Measurements from ENCODE around the gene C20orf204. TPM values are rescaled to one million over a fixed set of nuclear protein-coding genes. Genes with fewer than 3 reads are reported as not detected.
"Not testable (repeated sequence)": the region's sequence is repeated elsewhere in the genome, so short reads cannot be mapped to it uniquely, and the experiment has no call there.

Gene C20orf204
- 0.30 TPM for total RNA-seq
- long read RNA-seq: 0 reads

GRCh38 chr20:64035933-64036345 is at the start of gene C20orf204:
Gene C20orf204, plus strand, starts transcription at chr20:64036182. Its CDS starts 142 bp downstream, at chr20:64036324.
- ATAC-seq: no peak
- intact Hi-C loops (cut with DNase I): no loop called here
- peak; percentile 46 for DNase-seq (ENCODE audit: missing footprints)

GRCh38 chr20:64000906-64001305 is 35.1 kb upstream of the C20orf204 start:
- DNase-seq (ENCODE audit: missing footprints): no peak
- ATAC-seq: no peak
- intact Hi-C loops (cut with DNase I): no loop called here

GRCh38 chr20:64001607-64002011 is 34.4 kb upstream of the C20orf204 start:
- DNase-seq (ENCODE audit: missing footprints): no peak
- ATAC-seq: no peak
- intact Hi-C loops (cut with DNase I): no loop called here

DNA sequence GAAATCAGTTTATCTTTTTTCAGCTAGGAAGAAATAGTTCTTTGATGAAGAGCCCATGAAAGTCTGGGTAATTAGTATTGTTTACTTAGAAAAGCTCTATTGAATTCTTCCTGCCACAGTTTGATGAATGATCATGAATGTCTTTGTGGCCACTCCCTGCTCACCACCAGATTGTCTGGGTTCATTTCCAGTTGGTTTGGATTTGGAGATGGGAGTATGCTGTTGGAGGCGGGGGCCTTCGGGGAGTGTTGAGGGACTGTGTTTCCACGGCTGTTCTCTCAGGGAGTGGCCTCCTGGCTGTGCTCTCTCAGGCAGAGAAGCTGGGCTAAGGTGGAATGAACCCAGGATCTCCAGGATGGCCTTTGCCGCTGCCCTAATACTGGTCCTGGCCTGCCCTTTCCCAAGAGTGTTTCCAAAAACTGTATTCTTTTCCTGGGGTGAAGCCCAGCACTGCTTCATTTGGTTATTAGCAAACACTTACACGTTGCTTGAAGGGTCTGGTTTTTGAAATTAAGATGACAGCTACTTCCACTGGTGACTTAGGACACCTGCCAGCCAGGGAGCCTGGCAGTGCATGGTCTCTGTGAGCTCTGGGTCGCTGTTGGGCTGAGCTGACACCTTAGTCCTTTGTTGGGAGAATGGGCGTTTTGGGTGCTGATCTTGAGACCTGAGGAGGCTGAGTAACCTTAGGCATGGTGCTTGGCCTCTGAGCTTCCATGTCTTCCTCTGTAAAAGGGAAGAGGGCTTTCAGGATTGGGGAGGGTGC is 31.8 kb upstream of the C20orf204 start:
- intact Hi-C loops (cut with DNase I): no loop called here
- DNase-seq (ENCODE audit: missing footprints) (no peak), ATAC-seq (no peak)

DNA sequence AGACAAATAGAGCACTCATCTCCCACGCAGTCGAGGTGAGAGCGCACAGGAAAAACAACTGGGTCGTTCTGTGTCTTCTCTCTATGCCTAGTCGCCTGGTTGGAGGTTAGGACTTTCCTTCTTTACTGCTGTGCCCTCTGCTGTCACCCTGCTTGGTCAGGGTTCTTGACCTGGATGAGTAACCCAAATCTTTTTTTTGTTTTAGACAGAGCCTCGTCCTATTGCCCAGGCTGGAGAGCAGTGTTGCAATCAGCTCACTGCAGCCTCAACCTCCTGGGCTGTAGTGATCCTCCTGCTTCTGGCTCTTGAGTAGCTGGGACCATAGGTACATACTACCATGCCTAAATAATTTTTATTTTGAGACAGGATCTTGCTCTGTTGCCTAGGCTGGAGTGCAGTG is 30.6 kb upstream of the C20orf204 start:
- DNase-seq (ENCODE audit: missing footprints) (no peak), ATAC-seq (no peak)
- intact Hi-C loops (cut with DNase I): no loop called here

- intact Hi-C loops (cut with DNase I): no loop called here
- DNase-seq (ENCODE audit: missing footprints) (no peak), ATAC-seq (no peak)
These were observed 29.5 kb upstream of the C20orf204 start for GRCh38 chr20:64006490-64006889.

DNA sequence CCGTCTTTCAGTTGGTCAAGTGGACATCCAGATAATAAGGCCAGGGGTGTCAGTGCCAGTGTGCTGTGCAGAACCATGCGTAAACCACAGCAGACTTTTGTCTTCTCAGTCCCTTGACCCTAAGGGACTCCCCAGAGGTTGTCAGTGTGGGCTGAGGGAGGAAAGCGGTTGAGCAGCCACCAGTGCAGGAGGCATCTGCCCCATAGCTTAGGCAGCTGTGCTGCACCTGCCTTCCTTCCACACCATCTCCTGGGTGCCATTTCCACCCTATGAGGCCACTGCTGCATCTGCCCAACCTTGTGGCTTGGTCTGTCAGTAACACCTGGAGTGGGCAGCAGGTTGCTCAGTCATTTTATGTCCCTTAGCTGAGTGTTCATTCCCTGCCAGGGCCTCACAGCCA is 29.1 kb upstream of the C20orf204 start:
- intact Hi-C loops (cut with DNase I): no loop called here
- DNase-seq (ENCODE audit: missing footprints): no peak
- ATAC-seq: no peak

- no peak for ATAC-seq
- no peak for DNase-seq (ENCODE audit: missing footprints)
- intact Hi-C loops (cut with DNase I): no loop called here
These were observed 26.1 kb upstream of the C20orf204 start for GRCh38 chr20:64009811-64010387.

GRCh38 chr20:64010711-64011237 is 25.2 kb upstream of the C20orf204 start:
- ATAC-seq: no peak
- DNase-seq (ENCODE audit: missing footprints): no peak
- intact Hi-C loops (cut with DNase I): no loop called here

GRCh38 chr20:64011366-64011779 is 24.6 kb upstream of the C20orf204 start:
- no peak for DNase-seq (ENCODE audit: missing footprints)
- intact Hi-C loops (cut with DNase I): no loop called here
- no peak for ATAC-seq

DNA sequence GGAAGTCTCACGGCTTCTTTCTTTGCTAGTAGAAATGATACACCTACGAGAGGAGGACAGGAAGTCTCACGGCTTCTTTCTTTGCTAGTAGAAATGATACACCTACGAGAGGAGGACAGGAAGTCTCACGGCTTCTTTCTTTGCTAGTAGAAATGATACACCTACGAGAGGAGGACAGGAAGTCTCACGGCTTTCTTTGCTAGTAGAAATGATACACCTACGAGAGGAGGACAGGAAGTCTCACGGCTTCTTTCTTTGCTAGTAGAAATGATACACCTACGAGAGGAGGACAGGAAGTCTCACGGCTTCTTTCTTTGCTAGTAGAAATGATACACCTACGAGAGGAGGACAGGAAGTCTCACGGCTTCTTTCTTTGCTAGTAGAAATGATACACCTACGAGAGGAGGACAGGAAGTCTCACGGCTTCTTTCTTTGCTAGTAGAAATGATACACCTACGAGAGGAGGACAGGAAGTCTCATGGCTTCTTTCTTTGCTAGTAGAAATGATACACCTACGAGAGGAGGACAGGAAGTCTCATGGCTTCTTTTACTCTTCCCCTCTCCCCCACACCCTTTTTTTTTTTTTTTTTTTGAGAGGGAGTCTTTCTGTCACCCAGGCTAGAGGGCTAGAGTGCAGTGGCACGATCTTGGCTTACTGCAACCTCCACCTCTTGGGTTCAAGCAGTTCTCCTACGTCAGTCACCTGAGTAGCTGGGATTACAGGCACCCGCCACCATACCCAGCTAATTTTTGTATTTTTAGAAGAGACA is 23.4 kb upstream of the C20orf204 start:
- intact Hi-C loops (cut with DNase I); DNase-seq (ENCODE audit: missing footprints); ATAC-seq: not testable (repeated sequence)

- DNase-seq (ENCODE audit: missing footprints) (no peak), ATAC-seq (no peak)
- intact Hi-C loops (cut with DNase I): no loop called here
These were observed 20.3 kb upstream of the C20orf204 start for GRCh38 chr20:64015635-64016034.

DNA sequence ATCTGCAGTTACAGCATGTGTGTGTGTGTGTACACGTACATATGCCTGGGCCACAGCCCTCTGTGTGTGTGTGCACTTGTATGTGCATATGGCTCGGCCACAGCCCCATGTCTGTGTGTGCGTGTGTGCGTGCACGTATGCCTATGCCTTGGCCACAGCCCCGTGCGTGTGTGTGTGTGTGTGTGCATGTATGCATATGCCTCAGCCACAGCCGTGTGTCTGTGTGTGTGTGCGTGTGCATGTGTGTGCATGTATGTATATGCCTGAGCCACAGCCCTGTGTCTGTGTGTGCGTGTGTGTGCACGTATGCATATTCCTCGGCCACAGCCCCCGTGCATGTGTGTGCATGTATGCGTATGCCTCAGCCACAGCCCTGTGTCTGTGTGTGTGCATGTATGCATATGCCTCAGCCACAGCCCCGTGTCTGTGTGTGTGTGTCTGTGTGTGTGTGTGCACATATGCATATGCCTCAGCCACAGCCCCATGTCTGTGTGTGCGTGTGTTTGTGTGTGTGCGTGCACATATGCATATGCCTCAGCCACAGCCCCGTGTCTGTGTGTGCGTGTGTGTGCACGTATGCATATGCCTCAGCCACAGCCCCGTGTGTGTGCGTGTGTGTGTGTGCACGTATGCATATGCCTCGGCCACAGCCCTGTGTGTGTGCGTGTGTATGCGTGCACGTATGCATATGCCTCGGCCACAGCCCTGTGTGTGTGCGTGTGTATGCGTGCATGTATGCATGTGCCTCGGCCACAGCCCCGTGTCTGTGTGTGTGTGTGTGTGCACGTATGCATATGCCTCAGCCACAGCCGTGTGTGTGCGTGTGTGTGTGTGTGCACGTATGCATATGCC is 14.6 kb upstream of the C20orf204 start:
- ATAC-seq (no peak), DNase-seq (ENCODE audit: missing footprints) (peak; percentile 67)
- intact Hi-C loops (cut with DNase I): no loop called here

GRCh38 chr20:64022671-64023360 is 13.2 kb upstream of the C20orf204 start:
- intact Hi-C loops (cut with DNase I): no loop called here
- ATAC-seq (no peak), DNase-seq (ENCODE audit: missing footprints) (peak; percentile 61)

GRCh38 chr20:64023361-64024140 is 12.4 kb upstream of the C20orf204 start:
- DNase-seq (ENCODE audit: missing footprints) (peak; percentile 53), ATAC-seq (no peak)
- intact Hi-C loops (cut with DNase I): no loop called here

GRCh38 chr20:64024141-64024990 is 11.6 kb upstream of the C20orf204 start:
- intact Hi-C loops (cut with DNase I): no loop called here
- ATAC-seq: no peak
- DNase-seq (ENCODE audit: missing footprints): peak; percentile 45
